ENCODE data around the gene TBC1D8. TPM values are rescaled to one million over a fixed set of nuclear protein-coding genes. Genes with fewer than 3 reads are reported as not detected.
A peak's percentile ranks its signal among the peaks of the same experiment; 100 is the strongest.

TBC1D8 gene
- total RNA-seq (2016; rRNA removed; fragmentation: Illumina TruSeq; extraction: Trizol) (24.6 and 45.1 TPM in 2 replicates), polyA plus RNA-seq (2011; rRNA removed) (95.4 and 109 TPM in 2 replicates), polyA minus RNA-seq (2011; rRNA and poly(A)+ RNA removed; ENCODE audit: low replicate concordance) (49.0 and 185 TPM in 2 replicates), Bru-seq, nascent RNA (percentile 91 among the genes with signal in this experiment), BruChase-seq, experiment 1, labeled RNA remaining after a 6-hour chase (percentile 89 among the genes with signal in this experiment), BruChase-seq, experiment 2, labeled RNA remaining after a 2-hour chase (percentile 90 among the genes with signal in this experiment)
- 19.7 and 20.1 TPM in 2 replicates for total RNA-seq (2016; cell fraction: cytosol; rRNA removed; fragmentation: Illumina TruSeq; extraction: Trizol; ENCODE audit: low read depth)
- total RNA-seq (2016; cell fraction: insoluble cytoplasmic fraction; rRNA removed; fragmentation: Illumina TruSeq; extraction: Trizol), result 24.0 and 41.1 TPM in 2 replicates
- 25.6 and 27.6 TPM in 2 replicates for total RNA-seq (2016; cell fraction: membrane; rRNA removed; fragmentation: Illumina TruSeq; extraction: Trizol)
- total RNA-seq (2016; cell fraction: nucleus; rRNA removed; fragmentation: Illumina TruSeq; extraction: Trizol), result 65.7 and 82.2 TPM in 2 replicates
- 29.9 and 31.1 TPM in 2 replicates for polyA plus RNA-seq (2011; cell fraction: cytosol; rRNA removed)
- 436 and 543 TPM in 2 replicates for polyA plus RNA-seq (2011; cell fraction: nucleus; rRNA removed)
- 48.7 and 51.7 TPM in 2 replicates for polyA plus RNA-seq (2012)
- 3.0 and 3.1 TPM in 2 replicates for polyA plus RNA-seq (2016; cell fraction: cytosol; fragmentation: Illumina TruSeq; extraction: Trizol; ENCODE audit: low read depth)
- polyA plus RNA-seq (2016; cell fraction: insoluble cytoplasmic fraction; fragmentation: Illumina TruSeq; extraction: Trizol; ENCODE audit: low read depth), result 19.9 and 22.5 TPM in 2 replicates
- polyA plus RNA-seq (2016; cell fraction: membrane; fragmentation: Illumina TruSeq; extraction: Trizol; ENCODE audit: low read depth), result 8.5 and 9.7 TPM in 2 replicates
- 164 and 165 TPM in 2 replicates for polyA plus RNA-seq (2016; cell fraction: nucleus; fragmentation: Illumina TruSeq; extraction: Trizol; ENCODE audit: insufficient read depth, low read depth)
- 17.5 and 18.1 TPM in 2 replicates for polyA minus RNA-seq (2011; cell fraction: cytosol; rRNA and poly(A)+ RNA removed)
- 201 and 233 TPM in 2 replicates for polyA minus RNA-seq (2011; cell fraction: nucleus; rRNA and poly(A)+ RNA removed)
- long read RNA-seq, experiment 1, partial matches to known transcripts, result 2 of 8 reads
- long read RNA-seq, experiment 1, other reads (novel, unspliced or antisense), result 4 of 8 reads
- long read RNA-seq, experiment 2, partial matches to known transcripts, result 19 of 47 reads
- long read RNA-seq, experiment 2, other reads (novel, unspliced or antisense), result 28 of 47 reads

DNA sequence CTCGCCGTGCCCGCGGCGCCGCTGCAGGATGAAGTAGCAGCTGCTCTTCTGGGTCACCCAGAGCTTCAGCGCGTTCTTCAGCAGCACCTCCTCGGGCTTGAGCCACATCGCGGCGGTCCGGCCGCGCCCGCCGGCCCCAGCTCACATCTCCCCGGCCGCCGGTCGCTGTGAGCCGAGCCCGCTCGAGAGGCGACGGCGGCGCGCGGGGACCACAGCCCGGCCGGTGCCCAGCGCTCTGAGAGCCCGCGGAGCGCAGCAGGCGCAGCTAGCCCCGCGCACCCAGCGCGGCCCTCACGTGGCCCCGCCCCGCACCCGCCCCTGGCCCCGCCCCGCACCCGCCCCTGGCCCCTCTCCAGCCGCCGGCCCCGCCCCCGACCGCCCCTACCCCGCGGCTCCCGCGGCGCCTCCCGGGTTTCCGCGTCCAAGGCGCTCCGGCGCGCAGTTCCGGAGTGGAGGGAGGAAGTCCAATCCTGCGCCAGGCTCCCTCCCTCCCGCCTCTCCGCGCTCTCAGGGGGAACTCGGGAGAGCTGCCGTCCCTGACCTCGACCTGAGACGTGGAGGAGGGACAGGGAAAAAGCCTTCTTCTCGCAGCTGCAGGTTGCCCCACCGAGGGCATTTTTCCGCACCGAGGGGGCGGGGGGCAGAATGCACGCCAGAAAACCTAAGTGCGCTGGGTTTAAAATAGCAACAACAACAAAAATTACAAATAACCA, at the start of gene TBC1D8:
Gene TBC1D8 (minus strand): TSS at position 237 of the 713 bp plus-strand sequence. CDS start 129 bp downstream, at position 108.
- in situ Hi-C loops (cut with HindIII; ENCODE audit: extremely low pct_ligation_motif_present, low pct_unique_long_range_greater_than_20kb) (loop anchor here (5.0 to 25.0 kb wide), 2 partner anchors 114 to 564 kb away; no protein-coding TSS in a partner anchor), intact Hi-C loops (cut with micrococcal nuclease; ENCODE audit: unreplicated experiment) (no loop called here)
- Histone ChIP-seq H3K9ac (ENCODE audit: insufficient read depth, low read depth, low read length) (peak within 1 kb of the TSS; percentile 89), H3K79me2 (ENCODE audit: insufficient read depth, low read length) (peaks cover 45% of the 10 kb centered on the region), H4K20me1 (ENCODE audit: insufficient read depth, low read length) (peaks cover 32% of the 10 kb centered on the region), H3K27ac (ENCODE audit: extremely low read length, insufficient read depth, low read length) (peak within 1 kb of the TSS; percentile 74), H3K27me3 (ENCODE audit: control insufficient read depth in 1 of 2, insufficient read depth in 2 of 2, low read length in 2 of 2) (no peaks in the 10 kb centered on the region; a peak in 1 of 5 replicates), H3K4me3 (replicated peaks in 1 of 3; ENCODE audit: insufficient read depth in 1 of 3, low read depth in 2 of 3, low read length in 3 of 3) (peak within 1 kb of the TSS; percentile 83 to 97 (median 89)), H3K4me1 (ENCODE audit: insufficient read depth, low read length) (peaks cover 61% of the 10 kb centered on the region), H3K4me2 (ENCODE audit: low read depth, low read length) (peak within 1 kb of the TSS; percentile 95), H2AFZ (ENCODE audit: low read length) (peak within 1 kb of the TSS; percentile 75), H3K9me3 (ENCODE audit: low read length) (no peaks in the 10 kb centered on the region), H3K36me3 (replicated peaks in 1 of 2; ENCODE audit: control insufficient read depth in 1 of 2, insufficient read depth in 2 of 2, low read length in 2 of 2) (peaks cover 2 to 9% of the 10 kb centered on the region in 2 experiments; a peak in 3 of 5 replicates)
- FAIRE-seq (no peak), ATAC-seq (peak; percentile 67), DNase-seq (ENCODE audit: low spot score) (peak; percentile 84)
- ChIA-PET POLR2A (interaction anchor here (0.6 to 6.4 kb wide), 18 partner anchors 10 to 148 kb away, joined by 3 to 54 read pairs (median 8); partner anchors contain the start of gene RPL31), CTCF (ENCODE audit: low intra/inter-chr PET ratio, low total read pairs) (interaction anchor here (1.4 to 5.8 kb wide), 3 partner anchors 37 to 138 kb away, joined by 4 to 93 read pairs (median 53); no protein-coding TSS in a partner anchor)
- no TSS peak for BruUV-seq (replicated peaks)
- WGBS (ENCODE audit: low lambda C conversion rate), result 1% methylated on average over 22 of the region's 81 CpGs
- peak; percentile 83; the same call in 1 of the 2 replicates for TF ChIP-seq ATF7-NPFF (CRISPR knock-in tag; IDR thresholded peaks at IDR 0.05; ENCODE audit: low read depth)
- no peak for TF ChIP-seq MAFG (CRISPR knock-in tag; IDR thresholded peaks at IDR 0.05)
- TF ChIP-seq TOPORS (CRISPR knock-in tag; IDR thresholded peaks at IDR 0.05), result 0 out of 2 replicates have a peak, but pooled peaks have one; percentile 52
- TF ChIP-seq, protein P1, sequence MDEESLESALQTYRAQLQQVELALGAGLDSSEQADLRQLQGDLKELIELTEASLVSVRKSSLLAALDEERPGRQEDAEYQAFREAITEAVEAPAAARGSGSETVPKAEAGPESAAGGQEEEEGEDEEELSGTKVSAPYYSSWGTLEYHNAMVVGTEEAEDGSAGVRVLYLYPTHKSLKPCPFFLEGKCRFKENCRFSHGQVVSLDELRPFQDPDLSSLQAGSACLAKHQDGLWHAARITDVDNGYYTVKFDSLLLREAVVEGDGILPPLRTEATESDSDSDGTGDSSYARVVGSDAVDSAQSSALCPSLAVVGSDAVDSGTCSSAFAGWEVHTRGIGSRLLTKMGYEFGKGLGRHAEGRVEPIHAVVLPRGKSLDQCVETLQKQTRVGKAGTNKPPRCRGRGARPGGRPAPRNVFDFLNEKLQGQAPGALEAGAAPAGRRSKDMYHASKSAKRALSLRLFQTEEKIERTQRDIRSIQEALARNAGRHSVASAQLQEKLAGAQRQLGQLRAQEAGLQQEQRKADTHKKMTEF (CRISPR knock-in tag; IDR thresholded peaks at IDR 0.05), result peak; percentile 47; the same call in 1 of the 2 replicates
- no peak for TF ChIP-seq RFXANK (CRISPR knock-in tag; IDR thresholded peaks at IDR 0.05)
- TF ChIP-seq KDM6A (CRISPR knock-in tag; IDR thresholded peaks at IDR 0.05; ENCODE audit: low read depth), result no peak; the same call in 1 of the 2 replicates
- no peak; the same call in 1 of the 2 replicates for TF ChIP-seq NCOA2 (CRISPR knock-in tag; IDR thresholded peaks at IDR 0.05)
- peak; percentile 62 for TF ChIP-seq GATAD1 (CRISPR knock-in tag; IDR thresholded peaks at IDR 0.05)
- peak; percentile 23; the same call in 1 of the 2 replicates for TF ChIP-seq ZNF605 (CRISPR knock-in tag; IDR thresholded peaks at IDR 0.05)

Measured in HepG2 (cell line).